Activated CD4-positive, CD25-positive, alpha-beta regulatory T cell treated with anti-CD3 and anti-CD28 coated beads, Interleukin-2, amount 50 U/mL, for 24 hours (primary cell): ENCODE data around the gene ARHGAP25.
A peak's percentile ranks its signal among the peaks of the same experiment; 100 is the strongest.

ENCODE experiments used
- ATAC-seq, 2 donors: fragments of 150-1000 bp; cut with Tn5 transposase; one replicate each; pipeline ENCODE4 v1.10.0; 2021; ENCODE audit warnings: mild to moderate bottlenecking in 1 of 2, moderate library complexity in 1 of 2

The ARHGAP25 gene

DNA sequence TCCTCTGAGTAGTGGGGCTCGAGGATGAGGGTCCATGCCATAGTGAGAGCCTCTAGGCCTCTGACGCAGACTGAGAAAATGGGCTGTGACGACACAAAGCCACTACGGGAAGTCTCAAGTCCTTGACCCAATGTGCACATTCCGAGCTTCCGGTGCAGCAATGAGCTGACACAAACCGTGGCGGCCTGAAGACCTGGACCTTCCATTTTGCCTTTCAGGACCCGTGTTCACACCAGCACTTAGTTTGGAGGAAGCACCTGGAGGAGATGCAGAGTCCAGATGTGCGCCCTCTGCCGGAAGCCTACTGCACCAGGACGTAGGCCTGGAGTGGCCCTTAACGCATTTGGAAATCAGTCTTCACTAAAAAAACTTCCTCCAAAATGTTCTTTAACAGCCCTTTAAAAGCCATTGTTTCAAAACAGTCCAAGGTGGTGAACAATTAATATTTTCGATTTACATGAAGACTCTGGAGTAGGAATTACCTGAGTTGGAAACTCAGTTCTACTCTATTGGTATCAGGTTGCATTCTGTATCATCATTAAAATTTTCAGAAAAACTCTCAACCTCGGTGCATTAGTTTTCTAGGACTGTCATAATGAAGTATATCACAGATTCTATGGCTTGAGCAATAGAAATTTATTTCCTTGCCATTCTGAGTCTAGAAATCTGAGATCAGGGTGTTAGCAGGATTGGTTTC is 102.7 kb downstream of the ARHGAP25 start:
- ATAC-seq, result no peak

DNA sequence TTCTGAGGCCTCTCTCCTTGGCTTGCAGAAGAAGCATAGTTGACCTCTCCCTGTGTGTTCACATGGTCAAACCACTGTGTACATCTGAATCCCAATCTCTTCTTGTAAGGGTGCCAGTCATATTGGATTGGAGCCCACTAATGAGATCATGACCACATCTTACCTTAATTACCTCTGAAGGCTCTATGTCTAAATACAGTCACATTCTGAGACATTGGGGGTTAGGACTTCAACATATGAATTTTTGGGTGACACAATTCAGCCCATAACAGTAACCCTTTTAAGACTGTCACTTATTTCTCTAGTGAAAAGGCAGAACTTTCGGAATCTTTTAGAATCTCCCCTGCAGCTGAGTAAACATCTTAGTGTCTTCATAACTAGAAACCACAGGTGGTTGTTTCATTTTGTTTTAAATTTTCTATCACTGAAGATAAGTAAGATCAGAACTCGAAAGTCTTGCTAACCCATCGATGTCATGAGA is 103.3 kb downstream of the ARHGAP25 start:
- ATAC-seq, result peak; percentile 87

DNA sequence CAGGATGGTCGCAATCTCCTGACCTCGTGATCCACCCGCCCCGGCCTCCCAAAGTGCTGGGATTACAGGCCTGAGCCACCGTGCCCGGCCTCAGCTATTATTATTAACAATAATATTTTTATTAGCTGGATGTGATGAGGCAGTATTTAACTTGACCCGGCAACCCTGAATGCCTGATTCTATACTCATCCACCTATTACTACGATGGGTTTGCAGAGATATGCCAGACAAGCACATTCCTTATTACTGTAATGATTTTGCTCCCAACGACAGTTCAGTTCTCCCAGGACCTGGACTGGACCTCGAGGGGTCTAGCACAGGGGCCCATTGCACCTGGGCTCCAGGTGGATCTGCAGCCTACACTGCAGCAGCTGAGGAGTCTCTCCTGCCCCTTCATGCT is 104.0 kb downstream of the ARHGAP25 start:
- ATAC-seq, result no peak

DNA sequence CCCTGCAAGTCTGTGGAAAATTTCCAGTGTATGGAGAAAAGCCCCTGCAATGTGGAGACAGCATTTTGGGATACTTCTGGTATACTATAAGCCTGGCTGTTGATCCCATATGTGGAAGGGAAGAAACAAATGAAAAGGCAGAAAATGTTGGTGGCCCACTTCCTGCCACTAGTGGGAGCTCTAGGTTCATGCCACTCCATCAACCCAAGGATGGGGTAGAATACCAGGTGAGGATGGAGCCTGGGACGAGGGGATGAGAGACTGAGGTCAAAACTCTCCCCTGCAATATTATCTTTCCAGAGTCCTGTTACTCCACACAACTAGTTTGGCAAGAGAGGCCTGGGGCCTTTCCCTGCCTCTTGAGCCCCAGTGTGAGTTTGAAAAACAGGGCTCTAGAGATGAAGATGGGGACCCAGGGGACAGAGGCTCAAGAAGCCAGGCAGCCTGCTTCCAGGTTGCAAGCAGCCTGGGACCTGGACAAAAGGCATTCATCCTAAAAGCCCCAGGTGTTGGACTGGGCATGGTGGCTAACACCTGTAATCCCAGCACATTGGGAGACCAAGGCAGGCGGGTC is 104.7 kb downstream of the ARHGAP25 start:
- no peak for ATAC-seq

DNA sequence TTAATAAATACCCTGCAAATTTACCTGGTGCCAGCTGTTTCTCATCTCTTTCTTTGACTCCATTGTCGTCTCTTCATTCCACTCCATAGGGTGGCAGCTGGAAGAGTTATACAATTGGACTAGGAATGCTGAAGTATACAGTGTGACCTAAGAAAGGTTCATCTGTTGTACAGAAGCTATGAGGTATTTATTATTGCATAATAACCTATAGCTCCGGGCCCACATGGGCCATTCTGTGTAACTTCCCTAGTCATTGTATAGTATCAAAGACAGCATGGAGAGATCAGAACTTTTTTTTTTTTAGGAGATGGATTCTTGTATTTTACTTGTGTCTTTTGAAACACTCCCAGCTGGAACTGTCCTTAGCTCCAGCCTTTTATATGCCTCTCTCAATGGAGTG is 110.4 kb downstream of the ARHGAP25 start:
- no peak for ATAC-seq

DNA sequence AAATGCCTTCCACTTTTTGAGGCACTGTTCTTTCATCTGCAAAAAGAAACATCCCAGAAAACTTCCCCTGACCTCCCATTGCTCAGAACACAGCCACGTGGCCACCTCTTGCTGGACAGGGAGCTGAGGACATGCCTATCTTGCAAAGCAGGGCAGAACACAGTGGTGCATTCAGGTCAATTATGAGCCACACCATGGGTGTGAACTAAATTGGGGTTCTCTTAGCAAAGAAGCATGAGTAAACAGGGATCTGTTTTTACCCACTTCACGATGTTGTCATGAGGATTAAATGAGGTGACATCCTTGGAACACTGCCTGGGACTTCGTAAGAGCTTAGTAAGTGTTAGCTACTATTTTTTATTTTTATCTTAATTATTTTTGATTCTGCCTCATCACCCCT is 111.5 kb downstream of the ARHGAP25 start:
- ATAC-seq, result no peak

DNA sequence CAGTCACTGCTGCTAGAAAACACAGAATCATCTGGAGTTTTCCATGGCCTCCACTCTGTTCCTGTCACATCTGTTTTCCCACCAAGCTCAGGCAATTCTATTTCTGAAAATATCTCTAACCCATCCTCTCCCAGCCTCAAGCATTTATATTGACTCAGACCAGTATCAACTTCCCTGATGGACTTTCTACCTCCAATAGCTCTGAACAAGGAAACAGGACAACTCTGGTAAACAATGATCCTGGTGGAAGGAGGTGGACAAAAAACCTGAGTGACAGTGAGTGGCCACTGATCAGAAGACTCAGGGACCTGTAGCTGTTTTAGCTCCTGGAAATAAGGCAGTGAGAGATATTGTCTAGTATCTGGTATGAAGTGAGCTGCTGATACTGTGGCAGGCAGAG is 113.1 kb downstream of the ARHGAP25 start:
- no peak for ATAC-seq

DNA sequence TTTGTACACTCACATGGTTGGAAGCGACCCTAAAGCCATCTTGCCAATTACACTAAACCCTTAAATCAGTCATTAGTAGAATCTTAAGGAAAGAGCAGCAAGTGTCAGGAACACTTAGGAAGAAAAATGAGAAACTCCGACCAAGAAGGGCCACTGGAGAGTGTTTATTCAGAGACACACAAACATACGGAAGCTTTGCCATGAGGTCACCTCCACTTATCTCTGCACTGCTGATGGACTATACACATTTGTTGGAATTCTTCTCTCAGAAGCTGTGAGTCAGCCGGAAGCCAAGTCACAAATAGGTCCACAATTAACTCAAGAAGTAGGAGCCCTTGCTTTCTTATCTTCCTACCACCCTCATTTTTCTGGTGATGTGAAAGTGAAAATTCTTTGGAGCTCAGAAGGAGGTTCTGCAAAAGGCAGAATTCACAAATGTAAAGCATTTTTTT is 115.0 kb downstream of the ARHGAP25 start:
- no peak for ATAC-seq

DNA sequence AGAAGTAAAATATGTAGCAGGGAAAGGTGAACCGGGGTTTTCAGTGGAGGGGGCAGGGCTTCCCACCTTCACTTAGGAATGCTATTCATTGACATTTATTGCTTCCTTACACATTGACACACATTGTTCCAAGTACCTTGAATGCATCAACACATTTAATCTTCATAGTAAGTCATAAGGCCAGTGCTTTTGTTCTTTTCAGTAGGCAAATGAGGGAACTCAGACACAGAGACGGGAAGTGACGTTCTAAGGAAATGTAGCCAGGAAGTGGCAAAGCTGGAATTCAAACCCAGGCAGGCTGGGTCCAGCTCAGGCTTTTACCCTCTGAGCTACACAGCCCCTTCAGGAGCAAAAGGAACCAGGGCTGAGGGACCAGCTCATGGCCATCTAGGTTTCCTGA is 115.9 kb downstream of the ARHGAP25 start:
- ATAC-seq, result no peak

DNA sequence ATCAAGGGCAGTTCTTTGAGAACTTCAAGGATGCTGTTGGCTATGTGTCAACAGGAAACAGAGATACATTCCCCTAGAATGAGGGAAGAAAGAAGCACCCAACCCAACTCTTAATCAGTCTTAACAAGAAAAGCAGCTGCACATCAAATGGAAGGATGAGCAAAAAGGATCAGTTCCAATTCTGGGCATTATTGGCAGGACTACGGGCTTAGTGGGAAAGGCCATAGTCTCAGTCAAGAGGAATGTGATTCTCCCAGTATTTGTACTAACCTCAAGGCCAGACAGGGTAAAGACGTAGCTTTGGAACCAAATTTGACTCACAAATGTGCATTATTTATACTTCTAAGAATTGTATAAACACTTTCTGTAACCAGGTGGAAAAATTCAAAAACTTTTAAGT is 118.4 kb downstream of the ARHGAP25 start:
- ATAC-seq, result no peak

DNA sequence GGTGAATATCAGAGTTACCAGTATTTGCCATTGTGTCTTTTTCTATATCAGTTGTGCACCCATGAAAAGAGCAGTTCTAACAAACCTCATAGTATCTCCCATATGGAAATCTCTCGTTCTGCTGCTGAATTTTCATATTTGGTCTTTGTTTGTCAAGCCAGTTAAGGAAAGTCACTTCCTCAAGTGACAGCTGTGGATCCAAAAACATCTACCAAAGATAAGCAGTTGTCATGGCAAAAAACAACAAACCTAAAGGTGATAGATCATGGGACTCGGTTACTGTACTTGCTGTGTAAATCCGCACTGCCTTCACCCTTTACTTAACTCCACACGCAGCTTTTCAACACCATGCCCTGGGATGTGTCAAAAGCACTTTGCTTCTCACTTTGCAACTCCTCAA is 119.3 kb downstream of the ARHGAP25 start:
- no peak for ATAC-seq

DNA sequence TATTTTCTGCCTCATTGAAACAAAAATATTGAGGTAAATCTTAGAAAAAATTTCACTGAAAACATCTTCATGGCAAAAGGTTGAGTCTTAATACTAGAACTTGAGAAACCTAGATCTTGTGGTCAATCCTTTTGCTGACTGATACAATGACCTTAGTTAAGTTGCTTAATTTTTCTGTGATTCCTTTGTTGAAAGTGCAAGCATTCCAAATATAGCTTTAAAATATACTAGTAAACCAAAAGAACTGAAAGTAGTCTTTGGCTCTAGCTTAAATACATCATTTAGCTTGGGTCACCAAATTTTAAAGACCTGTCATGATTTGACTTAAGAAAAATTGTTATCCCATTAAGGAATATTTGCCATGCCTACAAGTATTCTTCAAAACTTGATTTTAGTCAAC is 119.9 kb downstream of the ARHGAP25 start:
- ATAC-seq, result no peak

DNA sequence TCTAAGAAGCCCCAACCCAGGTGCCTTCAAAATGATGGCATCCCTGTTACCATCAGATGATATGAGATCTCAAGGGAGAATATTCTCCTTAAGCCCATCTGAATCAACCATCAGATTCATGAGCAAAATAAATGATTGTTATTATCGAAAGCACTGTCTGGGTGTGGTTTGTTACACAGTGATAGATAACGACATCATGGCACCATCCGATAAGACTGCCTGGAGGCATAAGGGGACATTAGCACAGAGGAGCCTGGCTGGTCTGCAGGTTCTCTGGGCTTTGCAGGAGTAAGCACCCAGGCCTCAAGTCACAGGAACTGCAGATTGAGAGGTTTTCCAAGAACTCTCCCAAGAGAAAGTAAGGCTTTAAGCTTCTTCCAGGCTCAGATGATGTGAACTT is 120.9 kb downstream of the ARHGAP25 start:
- ATAC-seq, result no peak

DNA sequence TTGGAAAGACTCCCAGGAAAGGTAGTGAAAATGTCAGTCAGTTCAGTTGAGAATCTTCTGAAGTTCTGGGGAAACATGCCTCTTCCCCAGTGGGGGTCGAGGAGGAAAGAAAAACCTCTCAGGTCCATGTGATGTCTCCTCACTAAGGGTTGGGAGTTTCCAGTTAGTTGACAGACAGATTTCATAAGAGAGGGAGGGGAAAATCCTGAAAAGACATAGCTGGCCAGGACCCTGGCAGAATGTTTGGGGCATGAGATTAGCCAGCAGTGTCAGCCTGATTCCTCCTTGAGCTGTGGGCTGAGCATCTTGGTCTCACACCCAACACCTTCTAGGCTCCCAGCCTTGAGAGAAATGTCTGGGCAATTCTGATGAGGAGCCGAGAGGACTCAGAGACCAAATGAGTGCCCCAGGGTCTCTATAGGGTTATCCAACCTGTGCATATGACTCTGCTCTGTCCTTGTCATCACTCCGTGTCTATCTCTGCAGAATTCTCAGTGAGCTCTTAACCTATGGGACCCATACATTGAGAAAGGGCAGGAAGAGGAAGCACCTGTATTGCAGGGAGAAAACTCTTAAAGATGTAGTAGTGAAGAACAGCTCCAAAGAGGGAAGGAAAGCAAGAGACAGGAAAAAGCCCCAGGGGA is 122.7 kb downstream of the ARHGAP25 start:
- no peak for ATAC-seq

DNA sequence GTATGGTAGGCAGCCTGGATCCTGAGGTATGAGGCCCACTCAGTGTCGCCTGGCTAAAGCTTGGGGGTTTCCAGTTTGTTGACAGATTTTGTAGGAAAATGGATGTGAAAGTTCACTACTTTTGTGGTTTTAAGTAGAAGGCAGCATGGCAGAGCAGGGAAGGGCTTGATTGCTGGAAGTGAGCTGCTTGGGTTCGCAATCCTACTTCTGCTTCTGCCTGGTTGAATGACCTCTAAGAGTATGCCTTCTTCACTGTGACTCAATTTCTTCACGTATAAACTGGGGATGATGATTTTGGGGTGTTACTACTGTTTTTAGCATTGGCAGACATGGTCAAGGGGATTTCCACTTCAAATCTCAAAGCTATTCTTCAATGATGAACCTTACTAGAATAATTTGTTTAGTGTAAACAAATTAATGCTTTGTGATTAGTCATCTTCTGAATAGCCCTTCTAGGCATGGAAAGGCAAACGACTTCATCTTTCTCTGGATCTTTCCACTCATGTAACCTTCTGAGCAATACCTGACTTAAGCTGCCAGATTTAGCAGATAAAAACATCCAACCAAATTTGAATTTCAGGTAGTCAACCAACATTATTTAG is 123.3 kb downstream of the ARHGAP25 start:
- ATAC-seq, result peak; percentile 62 to 81

DNA sequence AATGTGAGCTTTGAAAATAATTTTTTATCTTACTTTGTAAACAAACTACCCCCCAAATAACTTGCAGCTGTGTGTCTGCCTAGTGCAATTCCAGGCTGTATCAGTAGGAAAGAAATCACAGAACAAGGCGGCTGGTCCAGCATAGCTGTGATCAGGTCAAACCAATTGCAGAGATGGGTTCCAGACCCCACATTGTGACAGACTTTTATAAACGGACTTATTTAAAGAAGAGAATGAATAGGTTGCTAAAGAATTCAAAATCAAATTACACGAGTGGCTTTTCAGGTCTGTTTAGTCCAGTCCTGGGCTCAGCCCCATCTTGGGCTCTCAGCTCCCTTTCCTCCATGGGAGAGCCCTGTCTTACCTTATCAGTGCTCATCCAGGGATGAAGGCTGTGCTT is 125.5 kb downstream of the ARHGAP25 start:
- no peak for ATAC-seq

DNA sequence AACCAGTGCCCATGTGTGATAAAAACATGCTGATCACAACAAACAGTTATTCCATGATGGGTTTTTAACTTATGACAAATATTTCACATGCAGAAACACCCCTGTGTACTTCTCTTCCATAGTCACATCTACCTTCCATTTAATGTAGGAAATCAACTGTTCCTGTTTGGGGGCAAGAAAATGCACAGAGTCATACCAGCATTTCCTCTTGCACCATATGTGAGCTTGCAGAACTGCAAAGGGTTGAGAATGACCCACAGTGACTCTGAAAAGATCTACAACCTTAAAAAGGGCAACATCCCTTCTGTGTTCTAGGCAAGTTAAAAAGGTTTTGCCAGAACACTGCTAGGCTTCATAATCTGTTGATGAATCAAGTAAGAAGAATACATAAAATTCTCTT is 126.7 kb downstream of the ARHGAP25 start:
- ATAC-seq, result no peak

DNA sequence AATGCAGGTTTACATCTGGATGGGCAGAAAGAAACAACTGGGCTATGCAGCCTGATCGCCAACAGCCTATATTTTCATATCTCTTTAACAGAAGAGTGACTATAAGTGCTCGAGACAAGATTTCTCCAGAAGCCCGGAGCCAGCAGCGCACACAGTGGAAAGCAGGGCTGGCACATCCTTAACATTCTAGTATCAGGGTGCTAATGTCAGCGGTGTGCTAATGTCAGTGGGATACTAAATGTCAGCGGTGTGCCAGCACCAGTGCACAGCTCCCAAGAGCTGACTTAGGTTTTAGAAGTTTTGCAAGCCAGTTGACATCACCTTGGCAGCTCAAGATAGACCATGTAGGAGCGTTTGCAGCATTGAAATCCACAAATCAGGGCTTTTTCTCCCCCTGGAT is 128.3 kb downstream of the ARHGAP25 start:
- no peak for ATAC-seq

DNA sequence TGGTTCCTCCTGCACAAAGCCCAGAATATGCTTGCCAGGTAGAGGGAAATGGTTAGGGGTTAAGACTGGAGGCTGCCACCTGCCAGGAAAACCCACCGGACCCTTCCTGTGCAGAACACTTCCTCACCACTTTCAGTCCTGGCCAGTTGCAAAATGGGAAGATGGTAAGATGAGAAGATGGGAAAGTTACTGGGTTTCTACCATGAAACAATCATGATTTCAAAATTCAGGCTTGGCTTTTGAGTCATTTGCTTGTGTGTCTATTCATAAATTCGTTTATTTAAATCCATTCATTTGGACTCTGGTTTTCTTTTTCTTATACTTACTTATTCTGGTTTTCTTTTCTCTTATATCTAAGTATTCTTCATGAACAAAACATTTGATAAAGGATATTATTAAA is 129.4 kb downstream of the ARHGAP25 start:
- no peak for ATAC-seq

DNA sequence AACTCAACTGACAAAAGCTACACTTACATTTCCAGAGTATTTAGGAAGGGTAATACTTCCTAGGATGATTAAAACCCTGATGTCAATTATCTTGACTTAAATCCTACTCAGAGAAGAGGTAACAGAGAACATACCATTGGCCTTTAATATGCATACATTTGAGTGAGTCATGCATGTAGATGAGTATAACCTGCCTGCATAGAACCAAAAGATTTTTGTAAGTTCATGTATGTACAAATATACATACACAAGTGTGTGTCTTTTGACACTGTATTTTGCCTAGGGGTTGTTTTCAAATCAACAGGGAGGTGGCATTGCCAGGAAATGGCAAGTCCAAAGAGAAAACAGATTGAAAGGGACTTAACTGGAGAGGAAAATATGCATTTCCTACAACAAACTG is 130.5 kb downstream of the ARHGAP25 start:
- ATAC-seq, result no peak

DNA sequence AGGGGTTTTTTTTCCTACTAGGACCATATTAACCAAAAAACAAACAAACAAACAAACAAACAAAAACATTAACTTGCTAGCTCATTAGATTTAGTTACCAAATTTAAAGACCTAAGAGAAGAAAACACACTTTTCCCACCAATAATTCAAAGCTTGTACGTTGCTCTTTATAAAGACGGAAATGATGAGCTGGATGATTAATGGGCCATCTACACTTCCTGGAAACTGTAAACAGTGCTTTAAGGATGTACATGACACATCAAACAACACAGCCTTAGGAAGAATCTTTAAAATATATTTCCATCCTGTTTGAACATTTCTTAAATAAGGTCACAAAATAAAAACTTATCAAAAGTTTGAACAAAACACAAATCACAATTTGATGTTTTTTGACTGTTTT is 135.6 kb downstream of the ARHGAP25 start:
- no peak for ATAC-seq

DNA sequence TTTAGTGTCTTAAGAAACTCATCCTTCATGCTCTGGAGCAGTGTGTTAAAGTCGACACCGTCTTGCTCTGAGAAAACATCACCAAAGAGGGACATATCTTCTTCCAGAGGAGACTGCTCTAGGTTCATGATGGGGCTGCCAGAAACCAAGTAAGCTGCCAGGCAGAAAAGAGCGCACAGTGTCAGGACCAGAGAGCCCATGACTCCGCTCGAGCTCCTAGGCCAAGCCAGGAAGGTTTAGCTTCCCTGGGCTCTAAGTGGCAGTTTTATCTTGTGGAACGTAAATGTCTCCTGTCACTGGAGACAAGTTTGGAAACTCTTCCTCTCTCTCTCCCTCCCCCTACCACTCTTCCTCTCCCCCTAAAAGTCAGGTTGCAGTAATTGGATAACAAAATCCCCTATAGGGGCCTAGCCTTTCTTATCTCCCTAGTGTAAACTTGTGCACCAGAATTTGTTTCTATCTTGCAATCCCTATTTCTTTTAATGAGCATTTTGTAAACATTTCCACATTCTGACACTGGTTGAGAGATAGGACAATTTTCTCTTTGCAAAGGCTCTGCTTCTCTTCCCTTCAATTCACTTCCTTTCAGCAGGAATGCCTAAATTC is 136.7 kb downstream of the ARHGAP25 start, which contains the start of gene BMP10:
Gene BMP10 (minus strand): TSS at position 239 of the 606 bp plus-strand sequence. CDS start 39 bp downstream, at position 200.
- ATAC-seq, result no peak
